ENCODE measurements around the gene MAMSTR.
A peak's percentile ranks its signal among the peaks of the same experiment; 100 is the strongest.

Gene MAMSTR

DNA sequence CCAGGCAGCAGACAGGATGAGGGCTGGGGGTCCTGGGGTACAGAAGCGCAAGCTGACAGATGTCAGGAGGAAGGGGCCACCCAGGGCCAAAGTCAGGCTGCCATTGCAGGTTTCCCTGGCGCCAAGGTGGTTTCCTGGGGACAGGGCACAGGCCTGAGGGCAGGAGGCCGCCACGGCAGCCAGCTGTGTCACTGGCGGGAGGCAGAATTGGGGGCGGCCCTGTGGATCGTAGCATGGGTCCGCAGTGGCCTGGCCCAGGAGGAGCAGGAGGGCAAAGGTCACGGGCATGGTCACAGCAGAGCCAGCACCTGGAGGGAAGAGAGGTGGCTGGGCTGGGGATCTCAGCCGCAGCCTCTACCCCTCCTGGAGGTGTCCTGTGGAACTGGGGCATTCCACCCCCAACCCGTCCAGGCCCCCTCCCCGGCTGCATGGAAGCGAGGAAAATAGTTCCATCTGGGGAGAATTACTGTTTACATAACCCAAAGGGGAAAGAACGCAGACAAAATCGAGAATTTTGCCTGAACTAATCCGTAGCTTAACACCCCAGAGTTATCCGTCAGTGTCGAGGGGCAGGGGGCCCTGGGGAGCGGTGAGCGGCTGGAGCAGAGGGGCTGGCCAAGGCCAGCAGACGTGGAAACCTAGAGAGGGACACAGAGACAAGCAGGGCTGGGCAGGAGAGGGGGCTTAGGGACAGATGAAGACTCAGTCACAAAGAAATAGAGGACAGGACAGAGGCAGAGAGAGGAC, 48.7 kb downstream of the MAMSTR start:
- Histone ChIP-seq H3K27ac (peak overlapping the region in 5 of 11 experiments; percentile 13 to 34 (median 22); a peak in 5 of 22 replicates), H3K4me1 (peaks cover 6 to 23% (median 16%) of the 10 kb centered on the region in 10 experiments; a peak in 19 of 20 replicates), H3K27me3 (no peaks in the 10 kb centered on the region), H3K9me3 (replicated peaks in 1 of 11) (no peaks in the 10 kb centered on the region), H3K4me3 (no peak overlapping the region), H3K9ac (peak overlapping the region in 1 of 11 experiments; percentile 13; a peak in 1 of 22 replicates), H3K36me3 (no peaks in the 10 kb centered on the region), H3K4me2 (no peak overlapping the region), H4K20me1 (no peaks in the 10 kb centered on the region)
- no peak for TF ChIP-seq Cebpa-rat (IDR thresholded peaks at IDR 0.05)

DNA sequence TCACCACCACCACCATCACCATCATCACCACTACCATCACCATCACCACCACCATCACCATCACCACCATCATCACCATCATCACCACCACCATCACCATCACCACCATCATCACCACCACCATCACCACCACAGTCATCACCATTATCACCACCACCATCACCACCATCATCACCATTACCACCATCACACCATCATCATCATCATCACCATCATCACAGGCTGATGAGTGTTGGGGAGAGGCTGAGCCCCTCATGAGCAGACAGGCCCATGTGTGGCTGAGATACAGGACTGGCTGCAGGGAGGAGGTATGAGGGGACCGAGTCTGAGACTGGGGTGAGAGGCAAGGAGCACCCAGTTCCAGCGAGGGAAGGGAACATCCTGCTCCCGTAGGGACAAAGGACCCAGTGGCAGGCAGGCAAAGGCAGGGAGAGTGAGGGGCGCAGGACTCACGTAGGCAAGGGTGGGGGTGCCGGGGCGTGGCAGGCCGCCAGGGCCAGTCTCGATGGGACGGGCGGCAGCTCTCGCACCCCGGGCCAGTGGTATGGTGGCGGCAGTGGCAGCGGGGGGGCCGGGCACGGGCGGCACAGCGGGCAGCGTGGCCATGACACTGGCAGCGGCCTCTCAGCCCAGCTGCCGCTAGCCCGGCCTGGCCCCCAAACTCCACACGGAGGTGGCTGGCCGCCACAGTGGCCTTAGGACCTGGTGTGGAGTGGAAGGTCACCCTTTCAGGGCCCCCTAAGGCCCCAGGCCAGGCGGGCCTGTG, 49.4 kb downstream of the MAMSTR start:
- Histone ChIP-seq H3K27ac (peak overlapping the region in 3 of 11 experiments; percentile 16 to 34 (median 23); a peak in 3 of 22 replicates), H3K9me3 (replicated peaks in 1 of 11) (no peaks in the 10 kb centered on the region), H3K4me1 (peaks cover 0 to 15% (median 11%) of the 10 kb centered on the region in 10 experiments; a peak in 18 of 20 replicates), H3K27me3 (no peaks in the 10 kb centered on the region), H4K20me1 (no peaks in the 10 kb centered on the region), H3K4me2 (no peak overlapping the region), H3K36me3 (no peaks in the 10 kb centered on the region), H3K4me3 (no peak overlapping the region), H3K9ac (no peak overlapping the region)
- TF ChIP-seq Cebpa-rat (IDR thresholded peaks at IDR 0.05): no peak

DNA sequence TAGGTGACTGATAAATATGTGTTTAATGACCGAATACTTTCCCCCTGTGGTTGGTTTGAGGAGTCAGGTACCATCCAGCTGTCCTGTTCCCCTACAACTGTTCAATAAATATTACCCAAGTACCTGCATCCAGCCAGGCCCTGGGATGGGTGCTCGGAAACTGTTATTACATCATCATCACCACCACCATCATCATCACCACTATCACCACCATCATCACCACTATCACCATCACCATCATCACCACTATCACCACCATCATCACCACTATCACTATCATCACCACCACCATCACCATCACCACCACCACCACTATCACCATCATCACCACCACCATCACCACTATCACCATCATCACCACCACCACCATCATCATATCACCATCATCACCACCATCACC, 50.8 kb downstream of the MAMSTR start:
- no peak for TF ChIP-seq Cebpa-rat (IDR thresholded peaks at IDR 0.05)
- Histone ChIP-seq H3K9ac (no peak overlapping the region), H3K4me2 (no peak overlapping the region), H3K27ac (no peak overlapping the region), H3K9me3 (replicated peaks in 1 of 11) (no peaks in the 10 kb centered on the region), H3K4me1 (peaks cover 0 to 8% (median 5%) of the 10 kb centered on the region in 10 experiments; a peak in 6 of 20 replicates), H4K20me1 (no peaks in the 10 kb centered on the region), H3K27me3 (no peaks in the 10 kb centered on the region), H3K4me3 (no peak overlapping the region), H3K36me3 (no peaks in the 10 kb centered on the region)

DNA sequence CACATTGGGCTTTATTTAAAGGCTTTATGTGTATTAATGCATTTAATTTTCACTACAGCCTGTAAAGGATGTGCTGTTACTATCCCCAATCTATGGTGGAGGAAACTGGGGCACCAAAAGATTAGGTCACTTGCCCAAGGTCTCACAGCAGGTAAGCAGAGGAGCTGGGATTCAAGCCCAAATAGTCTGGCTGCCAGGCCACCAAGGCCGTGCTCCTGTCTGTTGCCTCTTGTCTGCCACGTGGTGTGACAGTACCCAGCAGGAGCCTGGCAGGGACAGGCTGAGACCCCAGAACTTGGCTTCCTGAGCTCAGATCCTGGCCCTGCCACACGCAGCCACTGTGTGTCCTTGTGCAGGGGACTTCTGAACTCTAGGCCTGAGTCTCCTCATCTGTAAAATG, 51.2 kb downstream of the MAMSTR start:
- H3K27ac ChIP-seq: no peak overlapping the region
- H3K9ac ChIP-seq: peak overlapping the region in 1 of 11 experiments; percentile 29; a peak in 1 of 22 replicates
- peaks cover 0 to 11% (median 5%) of the 10 kb centered on the region in 10 experiments; a peak in 6 of 20 replicates for H3K4me1 ChIP-seq
- H3K9me3 ChIP-seq (replicated peaks in 1 of 11): no peaks in the 10 kb centered on the region
- no peaks in the 10 kb centered on the region for H3K36me3 ChIP-seq
- no peaks in the 10 kb centered on the region for H4K20me1 ChIP-seq
- H3K27me3 ChIP-seq: no peaks in the 10 kb centered on the region
- no peak overlapping the region for H3K4me3 ChIP-seq
- H3K4me2 ChIP-seq: no peak overlapping the region
- TF ChIP-seq Cebpa-rat (IDR thresholded peaks at IDR 0.05): no peak

DNA sequence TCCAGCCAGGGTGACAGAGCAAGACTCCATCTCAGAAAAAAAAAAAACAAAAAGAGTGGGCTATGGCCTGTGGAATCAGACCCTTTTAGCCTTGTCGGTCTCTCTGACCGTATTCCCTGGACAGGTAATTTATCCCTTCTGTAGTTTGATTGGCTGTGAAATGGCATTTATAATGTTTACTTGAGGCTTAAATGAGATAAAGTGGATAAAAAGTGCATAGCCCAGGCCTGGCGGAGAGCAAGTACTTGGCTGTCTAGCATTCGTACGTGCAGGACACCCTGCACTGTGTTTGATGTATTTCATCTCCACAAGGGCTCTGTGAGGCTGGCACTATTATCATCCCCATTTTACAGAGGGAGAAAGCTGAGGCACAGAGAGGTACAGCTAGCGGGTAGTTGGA, 53.7 kb downstream of the MAMSTR start:
- Histone ChIP-seq H3K4me3 (no peak overlapping the region), H3K4me2 (no peak overlapping the region), H4K20me1 (no peaks in the 10 kb centered on the region), H3K4me1 (peaks cover 8 to 25% (median 14%) of the 10 kb centered on the region in 10 experiments), H3K27me3 (no peaks in the 10 kb centered on the region), H3K27ac (no peak overlapping the region), H3K36me3 (no peaks in the 10 kb centered on the region), H3K9ac (no peak overlapping the region), H3K9me3 (replicated peaks in 1 of 11) (no peaks in the 10 kb centered on the region; a peak in 1 of 22 replicates)
- no peak for TF ChIP-seq Cebpa-rat (IDR thresholded peaks at IDR 0.05)

DNA sequence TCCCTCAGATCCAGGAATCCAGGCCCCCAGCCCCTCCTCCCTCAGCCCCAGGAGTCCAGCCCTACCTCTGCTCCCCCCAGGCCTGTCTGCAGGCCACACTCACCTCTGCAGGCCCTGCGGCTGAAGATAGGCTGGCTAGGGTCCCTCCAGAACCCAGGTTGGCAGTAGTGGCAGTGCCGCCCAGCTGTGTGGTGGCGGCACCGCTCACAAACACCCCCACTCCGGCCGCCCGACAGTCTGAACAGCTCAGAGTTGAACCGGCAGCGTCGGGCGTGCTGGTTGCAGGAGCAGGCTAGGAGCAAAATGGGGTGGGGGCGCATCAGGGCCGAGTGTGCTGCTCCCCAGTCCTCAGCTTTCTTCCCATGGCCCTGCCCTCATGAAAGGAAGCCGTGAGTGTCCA, 55.0 kb downstream of the MAMSTR start:
- no peaks in the 10 kb centered on the region for H3K36me3 ChIP-seq

DNA sequence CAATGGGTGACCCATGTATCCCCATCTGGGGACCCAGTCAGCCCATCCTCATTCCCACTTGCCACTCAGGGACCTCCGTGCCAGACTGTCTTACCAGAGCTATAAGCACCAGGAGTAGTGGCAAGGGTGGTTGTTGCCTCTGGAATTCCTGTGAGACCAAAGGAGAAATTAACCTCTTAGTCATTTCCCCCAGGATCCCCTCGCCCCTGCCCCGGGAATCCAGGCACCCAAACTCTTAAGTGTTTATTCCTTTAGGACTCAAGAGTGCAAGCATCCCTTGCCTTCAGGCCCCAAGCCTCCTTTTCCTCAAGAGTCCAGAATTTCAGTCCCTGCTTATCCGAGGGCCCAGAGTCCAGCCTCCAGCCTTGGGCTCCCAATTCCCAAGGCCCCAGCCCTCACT, 55.9 kb downstream of the MAMSTR start:
- Histone ChIP-seq H3K4me3 (no peak overlapping the region), H3K9ac (no peak overlapping the region), H3K4me1 (peaks cover 13 to 37% (median 25%) of the 10 kb centered on the region in 10 experiments), H3K36me3 (no peaks in the 10 kb centered on the region), H3K4me2 (no peak overlapping the region), H3K27ac (peak overlapping the region in 1 of 11 experiments; percentile 3; a peak in 2 of 22 replicates), H3K27me3 (no peaks in the 10 kb centered on the region), H3K9me3 (replicated peaks in 1 of 11) (no peaks in the 10 kb centered on the region; a peak in 1 of 22 replicates), H4K20me1 (no peaks in the 10 kb centered on the region)
- no peak for TF ChIP-seq Cebpa-rat (IDR thresholded peaks at IDR 0.05)

More for the DNA sequence above, 55.0 kb downstream of the MAMSTR start:
- H4K20me1 ChIP-seq: no peaks in the 10 kb centered on the region
- peaks cover 13 to 37% (median 25%) of the 10 kb centered on the region in 10 experiments for H3K4me1 ChIP-seq
- H3K9ac ChIP-seq: no peak overlapping the region
- TF ChIP-seq Cebpa-rat (IDR thresholded peaks at IDR 0.05): no peak
- no peaks in the 10 kb centered on the region for H3K27me3 ChIP-seq
- no peaks in the 10 kb centered on the region; a peak in 1 of 22 replicates for H3K9me3 ChIP-seq (replicated peaks in 1 of 11)
- H3K27ac ChIP-seq: no peak overlapping the region
- H3K4me2 ChIP-seq: no peak overlapping the region
- no peak overlapping the region for H3K4me3 ChIP-seq

All from BLaER1 treated with 17β-estradiol and CSF1 and Interleukin-3, amounts not matched to agents 10 nM and 100 nM (cell line).